ENCODE data around the gene TBC1D4.

DNA sequence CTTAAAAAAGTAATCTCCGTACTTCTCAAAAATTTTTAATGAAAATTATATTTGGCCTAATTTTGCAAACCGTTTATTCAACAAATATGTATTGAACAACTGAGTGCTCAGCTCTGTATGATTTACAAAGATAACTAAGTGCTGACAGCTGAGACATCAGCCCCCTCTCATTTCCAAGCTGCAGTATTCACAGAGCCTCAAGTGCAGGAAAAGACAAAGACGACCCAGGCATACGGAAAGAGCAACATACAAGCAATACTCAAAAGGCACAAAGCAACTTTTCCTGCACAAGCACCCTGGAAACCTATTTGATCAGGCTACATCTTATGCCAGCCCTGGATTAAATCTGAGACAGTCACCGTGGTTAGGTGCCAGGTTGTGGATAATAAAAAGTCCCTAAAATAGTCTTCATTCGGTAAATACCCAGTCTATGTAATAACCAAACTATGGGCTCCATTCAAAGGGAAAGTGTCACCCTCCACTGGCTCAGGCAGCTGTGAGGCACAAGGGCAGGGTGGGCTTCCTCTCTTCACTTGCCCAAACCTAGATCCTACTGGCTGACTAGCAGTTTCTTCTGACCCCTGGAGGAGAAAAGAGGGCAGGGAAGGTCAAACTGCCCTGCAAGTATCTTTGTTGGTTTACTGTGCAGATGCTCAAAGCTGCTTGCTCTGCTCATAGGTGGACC, 65.5 kb downstream of the TBC1D4 start:
- TF ChIP-seq POLR2A (IDR thresholded peaks at IDR 0.05; ENCODE audit: low read length) (no peak), GATA1 (IDR thresholded peaks at IDR 0.05; ENCODE audit: low read depth, low read length) (no peak)

All from erythroblast (primary cell).